Testis (tissue), 3 donors: ENCODE data around the gene PSMC5. TPM values are rescaled to one million over a fixed set of nuclear protein-coding genes. Genes with fewer than 3 reads are reported as not detected.
"Not testable (repeated sequence)": the region's sequence is repeated elsewhere in the genome, so short reads cannot be mapped to it uniquely, and the experiment has no call there.

Experiments used
- DNase-seq: peaks from one replicate; pipeline ENCODE4 v3.0.0-alpha.2; 2019
- H3K27ac ChIP-seq, 2 donors: fragments of 200-600 bp; sonication (generic); one replicate each; pipeline ENCODE4 v1.5.1; 2019
- H3K27me3 ChIP-seq: fragments of 200-600 bp; sonication (generic); one replicate; pipeline ENCODE4 v1.5.1; 2019
- H3K36me3 ChIP-seq: fragments of 200-600 bp; sonication (generic); one replicate; pipeline ENCODE4 v1.5.1; 2017; ENCODE audit warnings: low read depth; ENCODE audit errors: missing control alignments
- H3K4me1 ChIP-seq: fragments of 200-600 bp; sonication (generic); one replicate; pipeline ENCODE4 v1.5.1; 2019
- H3K4me3 ChIP-seq, 2 donors: fragments of 200-600 bp; sonication (generic); one replicate each; pipeline ENCODE4 v1.5.1; 2017 to 2019
- H3K9me3 ChIP-seq: fragments of 200-600 bp; sonication (generic); one replicate; pipeline ENCODE4 v1.5.1; 2017
- POLR2A ChIP-seq: fragments of 450-650 bp; IDR thresholded peaks from one replicate; pipeline ENCODE4 v1.6.1; 2017; ENCODE audit warnings: antibody characterized with exemption, mild to moderate bottlenecking, moderate library complexity
- WGBS, 2 donors: methylation state at CpG; one replicate each; pipeline ENCODE4 v1.1.5; 2018; 5-methylcytosine and 5-hydroxymethylcytosine counted together
- intact Hi-C: fragments of 100-400 bp; cut with DNase I; formaldehyde crosslinking; loops from one replicate; pipeline ENCODE4 v1.15.1; 2023; ENCODE audit warnings: low total_unique reads
- polyA plus RNA-seq: library from polyadenylated mRNA; stranded (reverse); fragments of 350-450 nt; fragmentation: Illumina TruSeq; extraction: RNeasy Lipid Tissue Mini Kit (QIAGEN cat#74804); gene quantifications from one replicate; pipeline ENCODE4 v1.2.3, GENCODE V29; 2014; ENCODE audit warnings: low read depth, low replicate concordance; ENCODE audit not compliant: insufficient read depth
- total RNA-seq, 2 donors: library from RNA; depleted of rRNA; stranded (reverse); fragments of >200 nt; gene quantifications; one replicate each; pipeline ENCODE4 v1.2.3, GENCODE V29; 2016
- TF ChIP-seq, protein P1 (sequence below), 3 experiments: fragments of 450-650 bp in 2 of 3; fragments of 200-600 bp in 1 of 3; sonication (generic) in 1 of 3; IDR thresholded peaks; one replicate each; pipeline ENCODE4 v1.5.1; 2016 to 2019; ENCODE audit warnings: antibody characterized with exemption in 3 of 3, mild to moderate bottlenecking in 2 of 3, moderate library complexity in 1 of 3

Gene PSMC5
- total and polyA plus RNA-seq, 3 donors from 2014 or later = 121 to 269 (median 145) TPM

DNA sequence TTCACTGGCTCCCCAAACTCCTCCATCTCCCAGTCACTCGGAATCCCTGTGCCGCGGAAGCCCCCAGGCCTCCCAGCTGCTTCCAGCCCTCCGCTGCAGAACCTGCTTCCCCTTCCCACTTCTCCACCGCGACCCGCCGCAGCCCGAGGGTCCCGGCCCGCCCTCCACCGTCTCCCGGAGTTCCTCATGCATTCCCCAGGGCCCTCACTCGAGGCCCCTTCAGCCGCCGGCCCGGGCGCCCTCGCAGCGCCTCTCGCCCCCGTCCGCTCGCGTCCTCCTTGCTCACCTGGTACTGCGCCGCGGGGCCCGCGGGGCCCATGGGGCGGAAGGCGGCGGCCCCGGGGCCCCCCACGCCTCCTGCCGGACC lies 14.9 kb downstream of the PSMC5 start:
- TF ChIP-seq, protein P1, sequence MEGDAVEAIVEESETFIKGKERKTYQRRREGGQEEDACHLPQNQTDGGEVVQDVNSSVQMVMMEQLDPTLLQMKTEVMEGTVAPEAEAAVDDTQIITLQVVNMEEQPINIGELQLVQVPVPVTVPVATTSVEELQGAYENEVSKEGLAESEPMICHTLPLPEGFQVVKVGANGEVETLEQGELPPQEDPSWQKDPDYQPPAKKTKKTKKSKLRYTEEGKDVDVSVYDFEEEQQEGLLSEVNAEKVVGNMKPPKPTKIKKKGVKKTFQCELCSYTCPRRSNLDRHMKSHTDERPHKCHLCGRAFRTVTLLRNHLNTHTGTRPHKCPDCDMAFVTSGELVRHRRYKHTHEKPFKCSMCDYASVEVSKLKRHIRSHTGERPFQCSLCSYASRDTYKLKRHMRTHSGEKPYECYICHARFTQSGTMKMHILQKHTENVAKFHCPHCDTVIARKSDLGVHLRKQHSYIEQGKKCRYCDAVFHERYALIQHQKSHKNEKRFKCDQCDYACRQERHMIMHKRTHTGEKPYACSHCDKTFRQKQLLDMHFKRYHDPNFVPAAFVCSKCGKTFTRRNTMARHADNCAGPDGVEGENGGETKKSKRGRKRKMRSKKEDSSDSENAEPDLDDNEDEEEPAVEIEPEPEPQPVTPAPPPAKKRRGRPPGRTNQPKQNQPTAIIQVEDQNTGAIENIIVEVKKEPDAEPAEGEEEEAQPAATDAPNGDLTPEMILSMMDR (IDR thresholded peaks at IDR 0.05) = no peak
- TF ChIP-seq POLR2A = no peak
- WGBS, 2 donors = 0 to 2% methylated on average over 13 to 36 of the region's 36 CpGs
- Histone ChIP-seq H3K4me1 (peaks cover 43% of the 10 kb centered on the region), H3K27ac (peak overlapping the region; percentile 91 to 97), H3K27me3 (no peaks in the 10 kb centered on the region), H3K4me3 (peak overlapping the region; percentile 88 to 96), H3K9me3 (no peaks in the 10 kb centered on the region), H3K36me3 (no peaks in the 10 kb centered on the region)
- DNase-seq = no peak
- intact Hi-C loops = no loop called here

GRCh38 chr17:63842540-63843386 lies 15.5 kb downstream of the PSMC5 start, which contains the start of gene SMARCD2:
Gene SMARCD2 (minus strand): TSS chr17:63842685. CDS start chr17:63842674, 11 bp downstream.
- DNase-seq = peak; percentile 99
- no peaks in the 10 kb centered on the region for H3K9me3 ChIP-seq
- intact Hi-C loops = no loop called here
- no peaks in the 10 kb centered on the region for H3K27me3 ChIP-seq
- WGBS, 2 donors = 1% methylated on average over 20 to 68 of the region's 92 CpGs
- H3K4me3 ChIP-seq = peak within 1 kb of the TSS; percentile 88 to 96
- TF ChIP-seq POLR2A = peak; percentile 51
- TF ChIP-seq, protein P1 (IDR thresholded peaks at IDR 0.05) = peak in 1 of 3 experiments; percentile 10
- H3K36me3 ChIP-seq = no peaks in the 10 kb centered on the region
- peak within 1 kb of the TSS; percentile 91 to 97 for H3K27ac ChIP-seq
- H3K4me1 ChIP-seq = peaks cover 40% of the 10 kb centered on the region

GRCh38 chr17:63843387-63843888 lies 16.2 kb downstream of the PSMC5 start:
- WGBS, 2 donors = 2 to 4% methylated on average over 10 to 19 of the region's 19 CpGs
- H3K9me3 ChIP-seq, H3K36me3 ChIP-seq, H3K27me3 ChIP-seq, intact Hi-C loops: not testable (repeated sequence)
- Histone ChIP-seq H3K27ac (peak overlapping the region; percentile 91 to 97), H3K4me3 (peak overlapping the region; percentile 88 to 96), H3K4me1 (peaks cover 34% of the 10 kb centered on the region)
- DNase-seq = peak; percentile 69

- intact Hi-C loops = no loop called here
- H3K4me3 ChIP-seq = peak overlapping the region in 1 of 2 donors; percentile 96
Observed at GRCh38 chr17:63843910-63844677, 16.9 kb downstream of the PSMC5 start.

More at GRCh38 chr17:63843910-63844677, 16.9 kb downstream of the PSMC5 start:
- Histone ChIP-seq H3K4me1 (peaks cover 27% of the 10 kb centered on the region), H3K27me3 (no peaks in the 10 kb centered on the region), H3K27ac (peak overlapping the region; percentile 91 to 97), H3K9me3 (no peaks in the 10 kb centered on the region), H3K36me3 (no peaks in the 10 kb centered on the region)
- TF ChIP-seq, protein P1 (IDR thresholded peaks at IDR 0.05) = no peak
- TF ChIP-seq POLR2A = no peak
- 53 to 57% methylated on average over 9 of the region's 9 CpGs for WGBS, 2 donors
- no peak for DNase-seq
